IMR-90 (cell line): ENCODE measurements around the gene PMP22. TPM values are rescaled to one million over a fixed set of nuclear protein-coding genes. Genes with fewer than 3 reads are reported as not detected.
A peak's percentile ranks its signal among the peaks of the same experiment; 100 is the strongest.

Source experiments
- ATAC-seq: fragments of 200-7000 bp; cut with Tn5 transposase; 2 replicates; pipeline ENCODE4 v1.9.1; 2020; ENCODE audit warnings: low read depth, mild to moderate bottlenecking, moderate library complexity
- BruUV-seq: library from RNA; stranded (reverse); fragments of 400-500 nt; replicated peaks from 2 replicates; lab custom pipeline; 2021; lab: Mats Ljungman, UMichigan
- CTCF ChIA-PET: fragments of 300-600 bp; formaldehyde crosslinking; extraction: SDS; loops from one replicate; lab custom pipeline; 2021; ENCODE audit warnings: antibody characterized with exemption; lab: Yijun Ruan, JAX
- POLR2A ChIA-PET: fragments of 300-600 bp; sonication (Branson Sonifier 250); formaldehyde crosslinking; loops from one replicate; lab custom pipeline; 2022; ENCODE audit warnings: antibody characterized with exemption; ENCODE audit not compliant: unreplicated experiment; lab: Charles Lee
- DNase-seq: peaks from one replicate; pipeline ENCODE4 v3.0.0; 2013
- H2AFZ ChIP-seq: replicated peaks from 2 replicates; pipeline ENCODE3; 2013; ENCODE audit warnings: low read length, mild to moderate bottlenecking; ENCODE audit not compliant: poor library complexity
- H2AK5ac ChIP-seq: 2 replicates; pipeline ENCODE4 v1.6.1; 2013; ENCODE audit warnings: low read depth, low read length, inconsistent platforms
- H2AK9ac ChIP-seq: replicated peaks from 2 replicates; pipeline ENCODE3; 2013; ENCODE audit warnings: mild to moderate bottlenecking, low read depth, low read length, moderate library complexity; ENCODE audit not compliant: poor library complexity
- H2BK120ac ChIP-seq: 2 replicates; pipeline ENCODE4 v1.6.1; 2013; ENCODE audit warnings: low read depth, low read length, inconsistent platforms
- H2BK15ac ChIP-seq: 3 replicates; pipeline ENCODE4 v1.6.1; 2013; ENCODE audit warnings: low read depth, low read length, inconsistent platforms
- H2BK20ac ChIP-seq: 2 replicates; pipeline ENCODE4 v1.6.1; 2013; ENCODE audit warnings: low read depth, mild to moderate bottlenecking, inconsistent platforms, low read length, moderate library complexity
- H2BK5ac ChIP-seq: 2 replicates; pipeline ENCODE4 v1.6.1; 2013; ENCODE audit warnings: mild to moderate bottlenecking, low read depth, low read length, inconsistent platforms; ENCODE audit not compliant: poor library complexity, severe bottlenecking
- H3K14ac ChIP-seq: replicated peaks from 2 replicates; pipeline ENCODE4 v1.6.1; 2013; ENCODE audit warnings: low read depth, low read length, inconsistent platforms
- H3K18ac ChIP-seq: 2 replicates; pipeline ENCODE4 v1.6.1; 2013; ENCODE audit warnings: low read depth, low read length, control low read depth
- H3K23ac ChIP-seq: 2 replicates; pipeline ENCODE4 v1.6.1; 2013; ENCODE audit warnings: low read depth, low read length, inconsistent platforms
- H3K27ac ChIP-seq: 2 replicates; pipeline ENCODE4 v1.5.1; 2013; ENCODE audit warnings: mild to moderate bottlenecking, control low read depth, low read length; ENCODE audit not compliant: insufficient read depth
- H3K27me3 ChIP-seq: 2 replicates; pipeline ENCODE4 v1.6.1; 2013; ENCODE audit warnings: low read length; ENCODE audit not compliant: control insufficient read depth, insufficient read depth
- H3K36me3 ChIP-seq: 2 replicates; pipeline ENCODE4 v1.6.1; 2013; ENCODE audit warnings: low read length, mixed read lengths; ENCODE audit not compliant: control insufficient read depth, insufficient read depth
- H3K4ac ChIP-seq: 2 replicates; pipeline ENCODE4 v1.6.1; 2013; ENCODE audit warnings: low read depth, low read length, inconsistent platforms
- H3K4me1 ChIP-seq: 2 replicates; pipeline ENCODE4 v1.6.1; 2013; ENCODE audit warnings: low read length, mixed read lengths; ENCODE audit not compliant: control insufficient read depth, insufficient read depth
- H3K4me2 ChIP-seq: 2 replicates; pipeline ENCODE4 v1.6.1; 2013; ENCODE audit warnings: low read depth, mild to moderate bottlenecking, control low read depth, low read length, moderate library complexity
- H3K4me3 ChIP-seq: 2 replicates; pipeline ENCODE4 v1.5.1; 2013; ENCODE audit warnings: low read depth, mild to moderate bottlenecking, control low read depth, low read length, moderate library complexity; ENCODE audit not compliant: insufficient read depth
- H3K56ac ChIP-seq: 2 replicates; pipeline ENCODE4 v1.6.1; 2013; ENCODE audit warnings: low read length, inconsistent platforms; ENCODE audit not compliant: insufficient read depth; ENCODE audit errors: extremely low read depth
- H3K79me1 ChIP-seq, 2 experiments: 2 replicates each; pipeline ENCODE4 v1.6.1; 2013; ENCODE audit warnings: low read length in 2 of 2, inconsistent platforms in 1 of 2, low read depth in 1 of 2
- H3K9ac ChIP-seq: 2 replicates; pipeline ENCODE4 v1.6.1; 2013; ENCODE audit warnings: low read depth, low read length, control low read depth
- H3K9me1 ChIP-seq: 2 replicates; pipeline ENCODE4 v1.6.1; 2013; ENCODE audit warnings: low read length, inconsistent platforms; ENCODE audit not compliant: insufficient read depth
- H3K9me3 ChIP-seq: 2 replicates; pipeline ENCODE4 v1.6.1; 2013; ENCODE audit warnings: low read length; ENCODE audit not compliant: control insufficient read depth, insufficient read depth
- H4K20me1 ChIP-seq: 2 replicates; pipeline ENCODE4 v1.6.1; 2013; ENCODE audit warnings: low read length, inconsistent platforms; ENCODE audit not compliant: insufficient read depth
- H4K5ac ChIP-seq: 2 replicates; pipeline ENCODE4 v1.6.1; 2013; ENCODE audit warnings: mild to moderate bottlenecking, low read depth, low read length, control low read depth
- H4K8ac ChIP-seq, 2 experiments: 2 replicates each; pipeline ENCODE4 v1.6.1; 2013; ENCODE audit warnings: low read depth in 2 of 2, low read length in 2 of 2, control low read depth in 1 of 2, inconsistent platforms in 1 of 2
- H4K91ac ChIP-seq: 2 replicates; pipeline ENCODE4 v1.6.1; 2013; ENCODE audit warnings: low read depth, low read length, inconsistent platforms; ENCODE audit not compliant: insufficient read depth
- NFE2L2 ChIP-seq: fragments of 150-350 bp; IDR thresholded peaks from 2 replicates; pipeline ENCODE4 v1.6.1; 2016; ENCODE audit warnings: low read depth, mild to moderate bottlenecking, low read length
- WGBS, 2 experiments: methylation state at CpG; one replicate each; pipeline versions ENCODE4 v1.1.5 to v1.1.7; 2013; ENCODE audit warnings: missing lambda C conversion rate in 2 of 2; ENCODE audit not compliant: insufficient read length in 1 of 2; ENCODE audit errors: extremely low coverage in 2 of 2; 5-methylcytosine and 5-hydroxymethylcytosine counted together
- dilution Hi-C: fragments of 300-500 bp; cut with HindIII; formaldehyde crosslinking; loops from one replicate; pipeline ENCODE4 v1.14.3; 2018; ENCODE audit warnings: low sequenced_read_pairs; ENCODE audit not compliant: unreplicated experiment
- in situ Hi-C: fragments of 300-500 bp; cut with MboI; formaldehyde crosslinking; loops from 3 replicates; pipeline ENCODE4 v1.14.3; 2019; ENCODE audit warnings: low sequenced_read_pairs, inconsistent platforms, mixed read lengths
- intact Hi-C: fragments of 100-400 bp; cut with micrococcal nuclease; formaldehyde crosslinking; loops from 2 replicates; pipeline ENCODE4 v1.10.0; 2022
- polyA plus RNA-seq, 3 experiments: library from polyadenylated mRNA; depleted of rRNA; stranded (reverse); fragments of >200 nt; gene quantifications; 2 replicates each; pipeline ENCODE4 v1.2.3, GENCODE V29; 2012; ENCODE audit warnings: low replicate concordance in 1 of 3
- total RNA-seq: library from RNA; depleted of rRNA; stranded (reverse); fragments of >200 nt; gene quantifications from 2 replicates; pipeline ENCODE4 v1.2.3, GENCODE V29; 2012

The PMP22 gene
- total and polyA plus RNA-seq, 2 of the 4 experiments (the other 2 are of a cell fraction) = 33.5 to 72.8 TPM

- Histone ChIP-seq H3K4me1 (peaks cover 30% of the 10 kb centered on the region), H2BK20ac (peak overlapping the region; percentile 92), H3K27me3 (peaks cover 11% of the 10 kb centered on the region), H3K36me3 (no peaks in the 10 kb centered on the region), H2AK5ac (peak overlapping the region; percentile 43; the same call in 1 of the 2 replicates), H2AFZ (no peak overlapping the region), H3K9ac (no peak overlapping the region), H3K27ac (no peak overlapping the region; the same call in 1 of the 2 replicates), H4K20me1 (peaks cover 13% of the 10 kb centered on the region; the same call in 1 of the 2 replicates), H3K4ac (peak overlapping the region; percentile 94), H4K5ac (no peak overlapping the region), H3K23ac (0 out of 2 replicates have a peak overlapping the region, but pooled peaks have one; percentile 68), H2BK15ac (peak overlapping the region; percentile 94; the same call in 2 of the 3 replicates), H2BK120ac (peak overlapping the region; percentile 94), H3K4me3 (no peak overlapping the region), H2AK9ac (no peak overlapping the region), H3K18ac (peak overlapping the region; percentile 12; the same call in 1 of the 2 replicates), H3K4me2 (no peak overlapping the region), H3K9me1 (peaks cover 20% of the 10 kb centered on the region), H3K9me3 (peaks cover 4% of the 10 kb centered on the region), H4K91ac (peak overlapping the region; percentile 80; the same call in 1 of the 2 replicates), H3K56ac (no peak overlapping the region), H3K14ac (peak overlapping the region; percentile 48; the same call in 1 of the 2 replicates), H2BK5ac (no peak overlapping the region), H3K79me1 (no peaks in the 10 kb centered on the region), H4K8ac (no peak overlapping the region; a peak in 1 of 4 replicates)
- ATAC-seq (no peak), DNase-seq (no peak)
- WGBS, 2 experiments = no CpG with 5 or more reads among the region's 3 CpGs
- CTCF ChIA-PET = no interaction called here
- no TSS peak for BruUV-seq
- in situ Hi-C loops (loop anchor here (25.0 kb wide), 2 partner anchors 388 to 688 kb away; no protein-coding TSS in a partner anchor), intact Hi-C loops (no loop called here), dilution Hi-C loops (no loop called here)
- TF ChIP-seq NFE2L2 = no peak
- POLR2A ChIA-PET = no interaction called here
These were observed 8.9 kb upstream of the PMP22 start for GRCh38 chr17:15274017-15274416.
